ENCODE results near the gene NR4A2. TPM values are rescaled to one million over a fixed set of nuclear protein-coding genes. Genes with fewer than 3 reads are reported as not detected.
A peak's percentile ranks its signal among the peaks of the same experiment; 100 is the strongest.

NR4A2 gene
- polyA plus RNA-seq (2012; ENCODE audit: missing spikeins): 0.68 TPM

DNA sequence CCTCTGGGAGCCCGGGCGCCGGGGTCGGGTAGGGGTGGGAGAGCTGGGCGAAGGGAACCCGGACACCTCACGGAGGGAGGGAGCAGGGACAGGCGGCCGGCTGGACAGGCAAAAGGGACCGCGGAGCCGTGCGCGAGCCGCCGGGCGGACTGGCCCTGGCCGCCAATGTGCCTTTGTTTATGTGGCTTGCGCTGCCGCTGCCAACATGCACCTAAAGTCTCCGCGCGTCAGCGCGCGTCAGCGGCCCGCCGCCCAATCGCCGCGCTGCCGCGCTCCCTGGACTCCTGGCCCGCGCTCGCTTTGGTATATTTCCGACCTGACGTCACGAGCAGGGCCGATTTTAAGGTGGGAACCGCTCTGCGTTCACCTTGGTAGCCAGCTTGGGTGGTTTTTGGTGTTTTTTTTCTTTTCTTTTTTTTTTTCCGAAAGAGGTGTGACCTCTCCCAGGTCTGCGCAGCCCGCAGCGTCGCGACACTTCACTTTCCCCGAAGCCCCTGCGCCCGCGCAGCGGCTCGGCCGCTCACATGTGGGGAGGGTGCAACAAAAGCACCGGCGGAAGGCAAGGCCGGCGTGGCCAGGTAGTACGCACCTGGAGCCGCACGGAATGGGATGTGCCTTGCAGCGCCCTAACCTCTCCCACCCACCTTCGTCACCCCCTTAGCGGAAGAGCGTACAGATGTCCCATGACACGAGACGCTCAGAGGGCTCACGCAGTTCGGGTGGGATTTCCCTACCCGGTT is at the start of gene NR4A2:
NR4A2 (minus strand) TSS at position 188 of the 740 bp plus-strand sequence. CDS start 2,535 bp downstream, outside the sequence.
- DNase-seq (ENCODE audit: insufficient read length) (peak; percentile 77), FAIRE-seq (peak; percentile 95)
- TF ChIP-seq POLR2AphosphoS5 (IDR thresholded peaks at IDR 0.05; ENCODE audit: low read depth, low read length) (no peak), TAF1 (IDR thresholded peaks at IDR 0.05; ENCODE audit: borderline replicate concordance, low read depth, low read length) (no peak), POLR2A (IDR thresholded peaks at IDR 0.05; ENCODE audit: low read depth, low read length) (no peak)

DNA sequence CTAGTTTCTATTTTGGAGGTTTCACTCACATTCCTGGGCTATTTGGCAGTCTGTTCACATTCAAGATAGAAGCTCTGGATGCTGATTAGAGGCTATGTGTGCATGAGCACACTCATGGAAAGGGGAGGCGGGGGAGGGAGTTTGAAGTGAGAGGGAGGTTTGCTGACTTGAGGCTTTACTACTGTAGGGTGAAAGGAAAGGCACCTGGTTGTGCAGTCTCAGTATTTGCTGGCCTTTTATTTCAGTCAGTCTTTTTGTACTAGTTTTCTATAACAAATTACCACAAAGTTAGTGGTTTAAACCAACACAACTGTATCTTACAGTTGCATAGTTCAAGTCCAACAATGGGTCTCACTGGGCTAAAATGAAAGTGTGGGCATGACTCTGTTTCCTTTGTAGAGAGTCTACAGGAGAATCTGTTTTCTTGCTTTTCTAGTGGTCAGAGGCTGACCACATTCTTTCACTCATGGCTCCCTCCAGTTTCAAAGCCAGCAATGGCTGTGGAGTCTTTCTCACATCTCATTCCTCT is 47.7 kb upstream of the NR4A2 start:
- DNase-seq (ENCODE audit: insufficient read length): no peak
- no peak for TF ChIP-seq POLR2A (IDR thresholded peaks at IDR 0.05; ENCODE audit: low read depth, low read length)
- no peak for FAIRE-seq

DNA sequence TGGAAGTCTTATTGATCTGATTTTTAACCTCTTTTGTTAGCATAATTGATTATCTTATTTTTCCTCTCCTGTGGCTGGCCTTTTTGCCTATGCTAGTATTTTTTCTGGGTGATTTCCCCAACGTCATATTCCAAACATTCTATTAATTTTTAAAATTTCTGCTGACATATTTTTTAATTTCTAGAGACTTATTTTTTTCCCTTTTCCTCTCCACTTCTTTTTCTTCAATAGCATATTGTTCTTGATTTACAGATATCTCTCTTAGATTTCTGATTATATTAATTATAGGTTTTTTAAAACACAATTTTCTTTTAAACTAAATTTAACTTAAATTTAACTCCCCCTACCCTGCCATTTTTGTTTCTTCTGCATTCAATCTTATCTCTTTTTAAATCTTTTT is 47.2 kb upstream of the NR4A2 start:
- no peak for FAIRE-seq
- DNase-seq (ENCODE audit: insufficient read length): no peak
- TF ChIP-seq TAF1 (IDR thresholded peaks at IDR 0.05; ENCODE audit: borderline replicate concordance, low read depth, low read length): no peak
- TF ChIP-seq POLR2AphosphoS5 (IDR thresholded peaks at IDR 0.05; ENCODE audit: low read depth, low read length): no peak
- no peak for TF ChIP-seq POLR2A (IDR thresholded peaks at IDR 0.05; ENCODE audit: low read depth, low read length)

GRCh38 chr2:156379071-156379470 is 46.5 kb upstream of the NR4A2 start:
- FAIRE-seq: peak; percentile 48
- TF ChIP-seq POLR2AphosphoS5 (IDR thresholded peaks at IDR 0.05; ENCODE audit: low read depth, low read length) (no peak), POLR2A (IDR thresholded peaks at IDR 0.05; ENCODE audit: low read depth, low read length) (no peak), TAF1 (IDR thresholded peaks at IDR 0.05; ENCODE audit: borderline replicate concordance, low read depth, low read length) (no peak)
- DNase-seq (ENCODE audit: insufficient read length): no peak

GRCh38 chr2:156366753-156367152 is 34.2 kb upstream of the NR4A2 start:
- TF ChIP-seq TAF1 (IDR thresholded peaks at IDR 0.05; ENCODE audit: borderline replicate concordance, low read depth, low read length): no peak
- TF ChIP-seq POLR2A (IDR thresholded peaks at IDR 0.05; ENCODE audit: low read depth, low read length): no peak
- no peak for TF ChIP-seq POLR2AphosphoS5 (IDR thresholded peaks at IDR 0.05; ENCODE audit: low read depth, low read length)
- no peak for FAIRE-seq
- no peak for DNase-seq (ENCODE audit: insufficient read length)

GRCh38 chr2:156363141-156363540 is 30.6 kb upstream of the NR4A2 start:
- no peak for FAIRE-seq
- DNase-seq (ENCODE audit: insufficient read length): no peak
- TF ChIP-seq TAF1 (IDR thresholded peaks at IDR 0.05; ENCODE audit: borderline replicate concordance, low read depth, low read length) (no peak), POLR2AphosphoS5 (IDR thresholded peaks at IDR 0.05; ENCODE audit: low read depth, low read length) (no peak), POLR2A (IDR thresholded peaks at IDR 0.05; ENCODE audit: low read depth, low read length) (no peak)

- no peak for FAIRE-seq
Observed at GRCh38 chr2:156356014-156356754, 23.7 kb upstream of the NR4A2 start.

DNA sequence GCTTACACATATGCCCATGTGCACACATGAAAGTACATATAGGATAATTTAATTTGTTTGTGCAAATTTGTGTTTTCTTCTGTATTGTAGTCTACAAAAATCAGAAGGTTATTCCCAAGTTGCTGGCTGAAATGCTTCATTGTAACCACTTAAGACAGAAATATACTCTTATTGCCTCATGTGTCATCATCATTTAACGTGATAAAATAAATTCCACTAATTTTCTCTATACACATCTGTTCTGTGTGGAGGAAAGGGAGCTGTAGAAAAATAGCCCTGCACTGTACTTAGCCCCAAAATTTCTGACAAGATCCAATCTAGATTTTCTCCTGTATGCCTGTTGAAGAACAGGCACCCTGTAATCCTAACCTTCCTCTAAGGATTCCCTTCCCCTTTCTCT is 20.4 kb upstream of the NR4A2 start:
- FAIRE-seq (no peak), DNase-seq (ENCODE audit: insufficient read length) (no peak)
- TF ChIP-seq POLR2AphosphoS5 (IDR thresholded peaks at IDR 0.05; ENCODE audit: low read depth, low read length): no peak
- no peak for TF ChIP-seq TAF1 (IDR thresholded peaks at IDR 0.05; ENCODE audit: borderline replicate concordance, low read depth, low read length)
- TF ChIP-seq POLR2A (IDR thresholded peaks at IDR 0.05; ENCODE audit: low read depth, low read length): no peak

More at GRCh38 chr2:156356014-156356754, 23.7 kb upstream of the NR4A2 start:
- no peak for DNase-seq (ENCODE audit: insufficient read length)
- no peak for TF ChIP-seq TAF1 (IDR thresholded peaks at IDR 0.05; ENCODE audit: borderline replicate concordance, low read depth, low read length)
- TF ChIP-seq POLR2A (IDR thresholded peaks at IDR 0.05; ENCODE audit: low read depth, low read length): no peak
- no peak for TF ChIP-seq POLR2AphosphoS5 (IDR thresholded peaks at IDR 0.05; ENCODE audit: low read depth, low read length)

- DNase-seq (ENCODE audit: insufficient read length) (no peak), FAIRE-seq (peak; percentile 9)
- TF ChIP-seq POLR2A (IDR thresholded peaks at IDR 0.05; ENCODE audit: low read depth, low read length): no peak
- TF ChIP-seq POLR2AphosphoS5 (IDR thresholded peaks at IDR 0.05; ENCODE audit: low read depth, low read length): no peak
- no peak for TF ChIP-seq TAF1 (IDR thresholded peaks at IDR 0.05; ENCODE audit: borderline replicate concordance, low read depth, low read length)
Observed at GRCh38 chr2:156350374-156351142, 18.0 kb upstream of the NR4A2 start.

GRCh38 chr2:156349605-156350004 is 17.1 kb upstream of the NR4A2 start:
- no peak for DNase-seq (ENCODE audit: insufficient read length)
- TF ChIP-seq TAF1 (IDR thresholded peaks at IDR 0.05; ENCODE audit: borderline replicate concordance, low read depth, low read length) (no peak), POLR2A (IDR thresholded peaks at IDR 0.05; ENCODE audit: low read depth, low read length) (no peak), POLR2AphosphoS5 (IDR thresholded peaks at IDR 0.05; ENCODE audit: low read depth, low read length) (no peak)
- peak; percentile 78 for FAIRE-seq

DNA sequence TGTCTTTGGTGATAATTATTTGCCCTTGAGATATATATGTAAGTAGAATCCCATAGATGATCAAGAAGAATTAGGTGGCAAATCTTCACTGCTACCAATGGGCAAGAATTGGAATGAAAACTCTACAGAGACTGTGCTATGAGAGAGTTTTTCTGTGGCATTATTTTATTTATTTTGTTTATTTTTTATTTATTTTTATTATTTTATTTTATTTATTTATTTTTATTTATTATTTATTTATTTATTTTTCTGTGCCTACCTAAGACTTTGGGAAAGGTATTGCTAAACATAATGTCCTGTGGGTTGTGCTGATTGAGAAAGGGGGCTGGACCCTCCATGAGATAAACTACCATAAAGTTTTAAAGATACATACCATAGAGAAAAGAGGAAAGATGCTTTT is 16.6 kb upstream of the NR4A2 start:
- no peak for TF ChIP-seq POLR2AphosphoS5 (IDR thresholded peaks at IDR 0.05; ENCODE audit: low read depth, low read length)
- no peak for TF ChIP-seq TAF1 (IDR thresholded peaks at IDR 0.05; ENCODE audit: borderline replicate concordance, low read depth, low read length)
- no peak for TF ChIP-seq POLR2A (IDR thresholded peaks at IDR 0.05; ENCODE audit: low read depth, low read length)
- FAIRE-seq (no peak), DNase-seq (ENCODE audit: insufficient read length) (no peak)
